Right hindlimb (tissue), 1 donor: ENCODE results near the gene DCANP1.
A peak's percentile ranks its signal among the peaks of the same experiment; 100 is the strongest.
"Not testable (repeated sequence)": the region's sequence is repeated elsewhere in the genome, so short reads cannot be mapped to it uniquely, and the experiment has no call there.

ENCODE experiments used
- DNase-seq: peaks from one replicate; pipeline ENCODE4 v3.0.0-alpha.2; 2018

DCANP1 gene

GRCh38 chr5:135447298-135447929 is at the start of gene DCANP1:
TSS of gene DCANP1 (minus strand) at chr5:135447348. CDS start at chr5:135447108, 240 bp downstream.
- peak; percentile 12 for DNase-seq

DNA sequence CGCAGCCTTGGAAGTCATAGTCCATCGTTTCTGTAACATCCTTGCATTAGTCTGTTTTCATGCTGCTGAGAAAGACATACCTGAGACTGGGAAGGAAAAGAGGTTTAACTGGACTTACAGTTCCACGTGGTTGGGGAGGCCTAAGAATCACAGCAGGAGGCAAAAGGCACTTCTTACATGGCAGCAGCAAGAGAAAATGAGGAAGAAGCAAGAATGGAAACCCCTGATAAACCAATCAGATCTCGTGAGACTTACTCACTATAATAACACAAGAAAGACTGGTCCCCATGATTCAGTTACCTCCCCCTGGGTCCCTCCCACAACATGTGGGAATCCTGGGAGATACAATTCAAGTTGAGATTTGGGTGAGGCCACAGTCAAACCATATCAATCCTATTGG is 48.4 kb upstream of the DCANP1 start:
- DNase-seq, result not testable (repeated sequence)

GRCh38 chr5:135494196-135494595 is 47.0 kb upstream of the DCANP1 start:
- no peak for DNase-seq

DNA sequence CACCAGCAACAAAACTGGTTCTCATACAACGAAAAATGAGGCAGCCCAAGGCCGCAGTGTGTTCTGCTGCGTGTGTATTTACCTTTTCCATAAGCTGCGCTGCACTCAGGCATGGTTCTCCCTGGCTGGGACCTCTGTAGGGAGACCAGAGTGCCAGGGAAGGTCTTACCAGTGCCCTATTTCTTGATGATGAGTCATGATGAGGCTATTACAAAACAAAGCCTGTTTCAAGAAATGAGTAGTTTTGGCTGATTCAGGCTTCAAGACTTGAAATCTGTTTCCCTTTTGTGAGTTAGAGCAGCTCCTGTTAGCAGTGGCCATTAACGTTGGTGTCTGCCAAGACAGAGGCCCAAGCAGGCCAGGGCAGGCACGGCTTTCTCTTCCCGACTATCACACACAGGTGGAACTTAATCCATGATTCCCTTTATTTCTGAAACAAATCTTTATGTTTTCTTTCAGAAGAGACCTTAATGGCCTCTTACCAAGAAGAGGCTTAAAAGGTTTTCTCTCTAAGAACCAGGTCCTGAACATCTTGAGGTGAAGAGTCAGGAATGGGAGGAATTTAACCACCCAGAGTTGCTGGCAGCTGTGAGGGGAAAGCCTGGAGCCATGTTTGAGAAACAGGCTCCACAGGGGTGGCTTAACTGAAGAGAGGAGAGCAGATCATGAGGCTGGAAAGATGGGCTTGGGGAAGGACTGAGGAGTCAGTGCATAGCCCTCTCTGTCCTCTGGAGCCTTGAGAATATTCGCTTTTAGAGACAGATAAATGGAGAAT is 46.4 kb upstream of the DCANP1 start:
- peak; percentile 38 for DNase-seq

DNA sequence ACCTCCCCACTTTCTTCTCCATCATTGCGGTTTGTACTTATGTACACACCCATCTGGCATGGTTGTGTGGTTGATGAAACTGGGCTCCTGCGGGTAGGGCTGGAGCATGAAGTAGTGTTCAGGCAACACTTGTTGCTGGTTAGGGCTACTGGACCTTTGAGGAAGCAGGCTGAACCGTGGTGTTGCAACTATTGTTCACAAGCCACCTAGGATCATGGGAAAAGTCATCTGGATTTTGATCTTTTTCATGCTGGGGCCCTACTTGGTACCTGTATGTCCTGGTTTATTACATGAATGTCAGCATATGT is 45.1 kb upstream of the DCANP1 start:
- DNase-seq, result no peak

GRCh38 chr5:135491552-135492318 is 44.6 kb upstream of the DCANP1 start:
- no peak for DNase-seq

GRCh38 chr5:135491038-135491551 is 43.9 kb upstream of the DCANP1 start:
- DNase-seq, result no peak

- no peak for DNase-seq
Measured at GRCh38 chr5:135490245-135491037, 43.3 kb upstream of the DCANP1 start.

DNA sequence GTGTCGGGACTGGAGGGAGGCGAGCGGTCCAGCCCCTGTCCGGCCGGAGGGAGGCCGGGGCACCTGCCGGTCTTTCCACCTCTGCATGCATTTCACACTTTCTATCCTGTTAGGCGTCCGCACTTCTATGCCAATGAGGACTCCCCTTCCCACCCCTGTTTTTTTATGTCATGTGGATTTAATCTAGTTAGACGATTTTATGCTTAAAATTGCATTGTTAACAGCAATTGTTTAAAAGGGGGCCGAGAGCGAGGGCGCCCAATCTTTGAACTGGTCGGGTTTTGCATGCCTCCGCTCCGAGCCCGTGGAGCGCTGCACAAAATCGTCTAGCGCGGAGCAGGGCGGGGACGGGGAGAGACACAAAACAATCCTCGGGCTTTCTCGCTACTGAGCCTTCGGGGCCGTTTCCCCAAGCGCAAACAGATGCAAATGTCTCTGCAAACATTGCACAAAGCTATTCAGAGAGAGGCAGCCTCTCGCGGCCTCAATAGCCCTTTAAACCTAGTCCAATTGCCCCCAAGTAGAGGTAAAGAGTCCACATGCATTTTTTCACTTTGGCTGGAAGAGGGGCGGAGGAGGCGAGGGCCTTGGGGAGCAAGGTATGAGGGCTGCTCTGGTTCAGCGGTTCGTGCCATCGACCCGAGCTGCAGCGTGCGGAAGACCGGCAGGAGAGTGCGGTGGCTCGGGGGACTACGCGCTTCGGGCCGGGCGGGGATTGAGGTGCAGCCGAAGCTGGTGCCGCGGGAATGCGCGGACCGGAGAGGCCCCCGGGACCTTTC is 42.5 kb upstream of the DCANP1 start:
- DNase-seq, result no peak

- DNase-seq, result no peak
Measured at GRCh38 chr5:135488727-135489465, 41.7 kb upstream of the DCANP1 start.

DNA sequence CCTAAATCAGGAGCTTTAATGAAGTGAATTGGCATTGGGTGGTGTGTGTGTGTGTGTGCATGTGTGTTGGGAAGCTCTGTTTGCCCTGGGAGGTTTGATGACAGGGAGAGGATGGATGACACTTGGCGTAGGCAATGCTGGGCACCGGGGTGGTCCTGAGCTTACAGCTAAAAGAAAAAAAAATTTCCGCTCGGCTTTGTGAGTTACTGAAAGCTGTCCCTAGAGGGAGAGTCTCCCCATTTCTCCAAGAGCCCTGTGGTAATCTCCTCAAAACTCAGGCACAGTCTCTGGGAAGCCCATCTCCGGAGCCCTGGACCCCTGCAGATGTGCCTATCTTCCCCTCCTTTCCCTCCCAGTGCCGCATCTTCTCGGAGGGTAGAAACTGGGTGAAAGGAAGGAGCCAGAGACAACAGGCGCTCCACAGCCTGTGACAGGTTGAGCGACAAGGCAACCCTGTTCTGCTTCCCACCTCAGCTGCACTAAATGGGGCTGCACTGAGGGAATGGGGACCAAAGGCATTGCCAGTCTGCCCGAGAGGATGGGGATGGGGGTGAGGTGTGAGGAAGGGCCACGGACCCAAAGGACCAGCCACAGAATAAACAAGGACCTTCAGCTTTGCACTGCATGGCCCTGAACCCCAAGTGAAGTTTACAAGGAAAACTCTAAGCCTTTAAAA is 40.8 kb upstream of the DCANP1 start:
- DNase-seq, result no peak

DNA sequence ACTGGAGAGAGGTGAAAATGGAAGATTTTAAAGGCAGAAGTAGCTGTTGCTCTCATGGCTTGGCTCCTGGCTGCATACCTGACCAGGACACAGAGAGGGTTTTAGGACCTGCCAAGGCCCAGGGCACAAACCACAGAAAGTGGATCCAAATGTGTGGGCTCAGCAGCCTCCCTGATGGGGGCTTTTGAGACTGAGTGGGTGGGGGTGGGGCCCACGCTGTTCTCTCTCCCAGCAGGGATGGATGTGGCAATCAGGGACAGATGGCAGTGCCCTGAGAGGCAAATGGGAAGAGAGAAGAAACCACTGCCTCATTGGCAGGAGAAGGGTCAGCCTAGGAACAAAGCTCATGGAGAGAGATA is 39.9 kb upstream of the DCANP1 start:
- no peak for DNase-seq

GRCh38 chr5:135486131-135487036 is 39.2 kb upstream of the DCANP1 start:
- DNase-seq, result no peak

GRCh38 chr5:135484674-135485086 is 37.5 kb upstream of the DCANP1 start:
- no peak for DNase-seq

DNA sequence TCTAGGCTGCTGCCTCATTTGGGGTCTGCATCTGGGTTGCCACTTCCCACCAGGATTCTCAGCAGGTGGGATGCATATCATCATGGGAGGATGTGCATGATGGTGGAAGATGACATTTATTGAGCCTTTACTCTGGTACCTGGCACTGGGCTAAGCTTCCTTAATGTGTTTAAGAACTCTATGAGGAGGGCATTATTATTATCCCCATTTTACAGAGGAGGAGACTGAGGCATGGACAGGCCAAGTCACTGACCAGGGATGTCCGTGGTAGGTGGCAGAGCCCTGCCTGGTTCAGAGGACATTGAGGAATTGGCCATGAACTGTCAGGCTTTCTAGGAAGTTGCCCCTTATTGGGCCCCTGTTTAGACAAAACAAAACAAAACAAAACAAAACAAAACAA is 36.1 kb upstream of the DCANP1 start:
- DNase-seq, result no peak

DNA sequence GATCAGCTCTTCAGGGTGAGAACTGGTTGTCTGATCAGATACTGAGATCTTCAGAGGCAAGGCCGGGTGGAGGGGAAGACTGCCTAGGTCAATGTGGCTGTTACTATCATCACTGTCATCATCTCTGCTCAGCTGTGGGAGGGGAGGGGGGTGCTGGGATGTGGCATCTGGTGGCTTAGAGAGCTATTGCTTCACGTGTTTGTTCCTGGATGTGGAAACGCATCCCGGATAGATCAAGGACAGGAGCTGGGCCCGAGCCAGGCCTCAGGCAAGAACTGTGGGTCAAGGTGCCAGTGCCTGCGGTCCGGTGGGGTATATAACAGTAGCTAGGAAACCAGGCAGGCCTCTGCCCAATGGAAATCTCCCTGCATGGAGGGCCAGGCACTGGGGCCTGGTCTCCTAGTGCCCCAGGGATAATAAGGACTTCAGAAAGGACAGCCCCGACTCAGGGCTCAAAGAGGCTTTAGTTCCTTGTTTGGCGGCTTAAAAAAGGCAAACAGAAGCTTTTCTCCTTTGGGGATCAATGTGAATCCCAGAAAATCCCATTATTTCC is 35.3 kb upstream of the DCANP1 start:
- no peak for DNase-seq

- no peak for DNase-seq
Measured at GRCh38 chr5:135481909-135482311, 34.8 kb upstream of the DCANP1 start.

GRCh38 chr5:135481387-135481786 is 34.2 kb upstream of the DCANP1 start:
- no peak for DNase-seq

DNA sequence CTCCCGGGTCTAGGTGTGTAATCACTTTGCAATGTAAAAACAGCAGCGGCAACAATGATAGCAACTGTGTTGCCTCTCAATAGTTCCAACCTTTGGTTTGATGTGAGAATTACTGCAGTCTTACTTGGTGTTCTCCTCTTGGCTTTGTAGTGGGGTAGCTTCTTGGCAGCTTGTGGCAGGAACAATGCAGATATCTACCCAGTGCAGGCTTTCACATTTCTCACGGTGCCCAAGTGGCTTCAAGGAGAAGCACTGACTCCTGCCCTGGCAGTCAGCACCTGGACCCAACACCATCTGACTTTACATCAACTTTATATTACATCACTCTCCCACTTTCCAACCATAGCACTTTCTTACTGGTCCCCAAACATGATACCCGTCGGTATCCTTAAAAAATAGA is 33.4 kb upstream of the DCANP1 start:
- DNase-seq, result no peak
